ENCODE data around the gene HIGD1A.

HIGD1A gene

DNA sequence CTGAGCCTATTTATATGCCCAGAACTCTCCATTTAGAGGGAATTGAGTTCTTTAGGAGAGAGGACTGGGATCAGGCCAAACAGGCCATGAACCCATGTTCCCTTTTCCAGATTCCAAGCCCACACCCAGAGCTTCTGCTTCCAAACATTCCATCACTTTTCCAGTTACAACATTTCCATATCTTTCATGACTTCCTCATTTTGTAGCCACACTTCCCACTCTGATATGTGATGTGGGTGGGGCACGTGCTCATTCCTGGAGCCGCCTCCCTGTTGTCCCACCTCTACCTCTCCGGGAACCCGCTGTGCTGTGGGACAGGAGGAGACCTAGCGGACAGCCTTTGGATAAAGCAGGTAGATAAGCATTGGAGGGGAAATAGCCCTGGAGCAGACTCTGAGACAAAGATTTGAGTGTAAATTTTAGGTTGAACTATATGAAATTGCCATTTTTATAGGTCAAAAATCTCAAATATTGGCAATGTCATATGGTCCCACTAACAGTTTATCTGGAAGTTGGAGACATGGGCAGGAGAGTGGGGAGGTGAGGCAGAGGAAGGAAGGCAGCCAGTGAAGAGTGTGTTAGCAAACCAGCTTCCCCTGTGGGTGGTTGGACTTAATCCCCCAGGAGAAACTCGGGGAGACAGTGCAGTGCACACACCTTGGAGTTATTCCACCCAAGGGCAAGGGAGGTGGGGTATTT lies 39.6 kb upstream of the HIGD1A start:
- Mint-ChIP-seq H3K9me3 (no peaks in the 10 kb centered on the region), H3K36me3 (ENCODE audit: low read depth) (no peaks in the 10 kb centered on the region), H3K27ac (peak overlapping the region in 1 of 3 experiments; percentile 7), H3K4me1 (peaks cover 20% of the 10 kb centered on the region), H3K4me3 (no peak overlapping the region), H3K27me3 (ENCODE audit: low read depth) (peaks cover 5% of the 10 kb centered on the region)
- TF ChIP-seq, protein P1, sequence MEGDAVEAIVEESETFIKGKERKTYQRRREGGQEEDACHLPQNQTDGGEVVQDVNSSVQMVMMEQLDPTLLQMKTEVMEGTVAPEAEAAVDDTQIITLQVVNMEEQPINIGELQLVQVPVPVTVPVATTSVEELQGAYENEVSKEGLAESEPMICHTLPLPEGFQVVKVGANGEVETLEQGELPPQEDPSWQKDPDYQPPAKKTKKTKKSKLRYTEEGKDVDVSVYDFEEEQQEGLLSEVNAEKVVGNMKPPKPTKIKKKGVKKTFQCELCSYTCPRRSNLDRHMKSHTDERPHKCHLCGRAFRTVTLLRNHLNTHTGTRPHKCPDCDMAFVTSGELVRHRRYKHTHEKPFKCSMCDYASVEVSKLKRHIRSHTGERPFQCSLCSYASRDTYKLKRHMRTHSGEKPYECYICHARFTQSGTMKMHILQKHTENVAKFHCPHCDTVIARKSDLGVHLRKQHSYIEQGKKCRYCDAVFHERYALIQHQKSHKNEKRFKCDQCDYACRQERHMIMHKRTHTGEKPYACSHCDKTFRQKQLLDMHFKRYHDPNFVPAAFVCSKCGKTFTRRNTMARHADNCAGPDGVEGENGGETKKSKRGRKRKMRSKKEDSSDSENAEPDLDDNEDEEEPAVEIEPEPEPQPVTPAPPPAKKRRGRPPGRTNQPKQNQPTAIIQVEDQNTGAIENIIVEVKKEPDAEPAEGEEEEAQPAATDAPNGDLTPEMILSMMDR (IDR thresholded peaks at IDR 0.05; ENCODE audit: unreplicated experiment in 3 of 3), result no peak

DNA sequence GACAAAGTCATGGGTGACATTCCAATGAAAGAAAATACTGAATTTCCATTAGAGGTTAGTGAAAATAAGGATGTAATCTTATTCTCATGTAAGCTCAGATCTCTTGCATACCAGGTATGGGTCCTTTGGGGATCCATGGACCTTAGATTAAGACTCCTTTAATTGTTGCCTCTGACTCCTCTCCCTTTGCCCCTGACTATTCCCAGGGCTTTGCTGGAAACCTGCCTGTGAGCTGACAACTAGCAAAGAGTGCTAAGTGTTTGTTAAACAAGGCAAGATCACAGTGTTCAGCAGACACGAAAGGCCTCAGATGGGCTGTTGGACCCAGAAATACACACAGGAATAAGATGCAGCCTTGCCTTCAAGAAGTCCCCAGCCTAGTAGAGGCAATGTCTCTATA lies 37.0 kb upstream of the HIGD1A start:
- Mint-ChIP-seq H3K4me3 (no peak overlapping the region), H3K9me3 (no peaks in the 10 kb centered on the region)
- TF ChIP-seq, protein P1 (IDR thresholded peaks at IDR 0.05; ENCODE audit: unreplicated experiment in 3 of 3), result no peak

DNA sequence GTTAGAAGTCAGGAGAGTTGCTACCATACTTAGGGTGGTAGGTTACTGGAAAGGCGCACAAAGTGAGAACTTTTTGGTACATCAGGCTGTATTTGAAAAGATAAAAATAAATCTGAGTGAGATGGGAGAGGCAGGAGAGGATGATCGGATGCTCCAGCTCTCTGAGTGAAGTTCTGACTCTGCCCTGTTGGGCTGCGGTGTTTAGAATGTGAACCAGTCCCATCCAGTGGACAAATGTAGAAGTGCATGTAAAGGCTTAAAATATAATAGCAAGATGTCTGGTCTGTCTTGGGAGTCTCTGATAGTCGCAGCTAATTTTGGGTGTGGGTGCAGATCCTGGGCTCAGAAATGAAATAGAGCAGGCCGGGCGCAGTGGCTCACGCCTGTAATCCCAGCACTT lies 35.3 kb upstream of the HIGD1A start:
- no peak overlapping the region for H3K4me3 Mint-ChIP-seq
- peaks cover 12% of the 10 kb centered on the region for H3K27me3 Mint-ChIP-seq (ENCODE audit: low read depth)
- H3K27ac Mint-ChIP-seq, result no peak overlapping the region
- no peaks in the 10 kb centered on the region for H3K36me3 Mint-ChIP-seq (ENCODE audit: low read depth)
- TF ChIP-seq, protein P1 (IDR thresholded peaks at IDR 0.05; ENCODE audit: unreplicated experiment in 3 of 3), result peak; percentile 68 to 87 (median 77)
- no peaks in the 10 kb centered on the region for H3K9me3 Mint-ChIP-seq
- peaks cover 8% of the 10 kb centered on the region for H3K4me1 Mint-ChIP-seq

More for the DNA sequence above, 37.0 kb upstream of the HIGD1A start:
- H3K36me3 Mint-ChIP-seq (ENCODE audit: low read depth), result no peaks in the 10 kb centered on the region
- peaks cover 8% of the 10 kb centered on the region for H3K4me1 Mint-ChIP-seq
- no peak overlapping the region for H3K27ac Mint-ChIP-seq
- H3K27me3 Mint-ChIP-seq (ENCODE audit: low read depth), result peaks cover 5% of the 10 kb centered on the region

DNA sequence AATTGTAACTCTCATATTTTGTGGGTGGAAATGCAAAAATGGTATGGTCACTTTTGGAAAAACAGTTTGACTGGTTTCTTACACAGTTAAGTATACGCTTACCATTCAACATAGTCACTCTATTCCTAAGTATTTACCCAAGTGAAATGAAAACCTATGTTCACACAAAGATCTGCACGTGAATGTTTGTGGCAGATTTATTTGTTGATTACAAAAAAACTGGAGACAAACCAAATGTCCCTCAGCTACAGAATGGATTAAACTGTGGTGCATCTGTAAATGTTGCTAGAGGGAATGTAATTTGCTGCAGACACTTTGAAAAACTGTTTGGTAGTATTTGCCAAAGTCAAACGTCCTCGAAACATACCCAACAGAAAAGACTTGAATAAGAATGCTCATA lies 34.3 kb upstream of the HIGD1A start:
- Mint-ChIP-seq H3K27me3 (ENCODE audit: low read depth) (peaks cover 12% of the 10 kb centered on the region), H3K4me3 (no peak overlapping the region), H3K9me3 (no peaks in the 10 kb centered on the region), H3K4me1 (peaks cover under 1% of the 10 kb centered on the region), H3K27ac (no peak overlapping the region), H3K36me3 (ENCODE audit: low read depth) (no peaks in the 10 kb centered on the region)
- TF ChIP-seq, protein P1 (IDR thresholded peaks at IDR 0.05; ENCODE audit: unreplicated experiment in 3 of 3), result no peak

DNA sequence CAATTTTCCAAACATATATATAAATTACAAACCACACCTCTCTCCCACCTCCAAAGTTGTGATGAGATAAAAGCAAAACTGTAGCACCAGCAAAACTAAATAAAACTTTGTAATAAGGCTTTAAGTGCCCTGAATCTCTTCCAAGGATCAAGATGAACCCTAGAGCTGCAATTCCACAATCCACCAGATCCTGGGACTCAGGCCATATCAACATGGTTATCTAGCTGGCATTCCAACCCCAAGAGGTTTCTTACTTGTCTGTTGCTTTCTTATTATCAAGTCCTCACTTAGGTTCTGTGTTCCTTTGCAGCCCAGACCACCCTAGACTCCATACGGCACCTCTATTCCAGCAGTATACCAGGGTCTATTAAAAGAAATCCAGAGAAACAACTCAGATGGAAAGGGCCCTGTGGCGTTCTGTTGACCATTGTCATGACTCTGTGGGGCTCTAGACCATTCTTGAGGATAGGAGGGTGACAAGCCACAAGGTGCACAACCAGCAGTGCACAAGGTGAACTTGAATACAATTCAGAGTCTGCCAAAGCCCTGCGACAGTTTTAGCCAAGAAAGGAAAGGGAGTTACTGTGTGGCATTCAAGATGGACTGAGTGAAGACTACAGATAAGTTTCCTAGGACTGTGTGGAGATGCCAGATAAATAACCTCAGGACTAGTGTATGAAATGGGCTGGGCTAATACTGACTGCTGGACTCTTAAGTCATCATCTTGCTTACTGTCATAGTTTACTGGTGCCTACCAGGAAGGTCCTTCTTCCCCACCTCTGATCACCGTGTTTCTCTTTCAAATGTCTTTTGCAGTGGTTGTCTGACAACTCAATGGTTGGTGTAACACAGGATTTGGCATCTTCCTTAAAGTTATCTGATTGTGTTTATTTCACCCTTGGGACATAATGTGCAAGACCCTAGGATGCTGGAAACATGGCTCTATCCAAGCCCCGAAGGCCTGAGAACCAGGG lies 32.1 kb upstream of the HIGD1A start:
- H3K4me3 Mint-ChIP-seq, result no peak overlapping the region
- H3K9me3 Mint-ChIP-seq, result no peaks in the 10 kb centered on the region
- peaks cover 12% of the 10 kb centered on the region for H3K27me3 Mint-ChIP-seq (ENCODE audit: low read depth)
- TF ChIP-seq, protein P1 (IDR thresholded peaks at IDR 0.05; ENCODE audit: unreplicated experiment in 3 of 3), result no peak
- no peaks in the 10 kb centered on the region for H3K4me1 Mint-ChIP-seq
- no peak overlapping the region for H3K27ac Mint-ChIP-seq
- H3K36me3 Mint-ChIP-seq (ENCODE audit: low read depth), result no peaks in the 10 kb centered on the region
